Neural cell (in vitro differentiated cells): ENCODE results near the gene MTOR. TPM values are rescaled to one million over a fixed set of nuclear protein-coding genes. Genes with fewer than 3 reads are reported as not detected.
"Not testable (repeated sequence)": the region's sequence is repeated elsewhere in the genome, so short reads cannot be mapped to it uniquely, and the experiment has no call there.

ENCODE experiments used
- H2AFZ ChIP-seq: fragments of 200-600, 300-800 bp; sonication (generic), shearing (Covaris generic); 2 replicates; pipeline ENCODE4 v1.6.0; 2014; ENCODE audit warnings: low read depth, mild to moderate bottlenecking, antibody characterized with exemption, low read length, moderate library complexity
- H3F3A ChIP-seq: fragments of 200-600 bp; shearing (Covaris generic); 2 replicates; pipeline ENCODE4 v1.6.1; 2016; ENCODE audit warnings: mild to moderate bottlenecking, moderate library complexity, mixed read lengths, antibody characterized with exemption, low read length; ENCODE audit not compliant: insufficient read depth, poor library complexity, severe bottlenecking
- H3K27ac ChIP-seq: fragments of 200-600, 300-800 bp; sonication (generic), shearing (Covaris generic); 2 replicates; pipeline ENCODE4 v1.5.1; 2014; ENCODE audit warnings: mild to moderate bottlenecking, low read length, moderate library complexity
- H3K27me3 ChIP-seq: fragments of 300-800, 200-600 bp; sonication (generic), shearing (Covaris generic); 2 replicates; pipeline ENCODE4 v1.6.0; 2014; ENCODE audit warnings: mild to moderate bottlenecking, low read depth, low read length, moderate library complexity; ENCODE audit not compliant: insufficient read depth
- H3K36me3 ChIP-seq: fragments of 300-800, 200-600 bp; sonication (generic), shearing (Covaris generic); 2 replicates; pipeline ENCODE4 v1.5.1; 2014; ENCODE audit warnings: mild to moderate bottlenecking, antibody characterized with exemption, low read length, moderate library complexity; ENCODE audit not compliant: insufficient read depth
- H3K4me2 ChIP-seq: fragments of 300-800, 200-600 bp; sonication (generic), shearing (Covaris generic); 2 replicates; pipeline ENCODE4 v1.6.0; 2014; ENCODE audit warnings: mild to moderate bottlenecking, low read length
- H3K4me3 ChIP-seq: fragments of 300-800, 200-600 bp; sonication (generic), shearing (Covaris generic); 2 replicates; pipeline ENCODE4 v1.5.1; 2014; ENCODE audit warnings: mild to moderate bottlenecking, low read length, moderate library complexity
- H3K79me2 ChIP-seq: fragments of 200-600 bp; shearing (Covaris generic); replicated peaks from 2 replicates; pipeline ENCODE4 v1.6.0; 2014; ENCODE audit warnings: mild to moderate bottlenecking, low read length, moderate library complexity; ENCODE audit not compliant: insufficient read depth
- H3K9ac ChIP-seq: fragments of 300-800, 200-600 bp; sonication (generic), shearing (Covaris generic); 2 replicates; pipeline ENCODE4 v1.6.1; 2016; ENCODE audit warnings: mild to moderate bottlenecking, low read length, mixed read lengths
- H3K9me2 ChIP-seq: fragments of 200-600 bp; shearing (Covaris generic); 2 replicates; pipeline ENCODE4 v1.6.1; 2016; ENCODE audit warnings: mild to moderate bottlenecking, low read length, mixed read lengths; ENCODE audit not compliant: insufficient read depth
- H3K9me3 ChIP-seq: fragments of 200-600, 300-800 bp; sonication (generic), shearing (Covaris generic); 2 replicates; pipeline ENCODE4 v1.6.1; 2016; ENCODE audit warnings: mild to moderate bottlenecking, mixed run types, low read length, moderate library complexity, mixed read lengths
- H4K20me1 ChIP-seq: fragments of 200-600 bp; shearing (Covaris generic); 2 replicates; pipeline ENCODE4 v1.6.1; 2016; ENCODE audit warnings: mild to moderate bottlenecking, mixed run types; ENCODE audit not compliant: insufficient read depth
- EP300 ChIP-seq: fragments of 450-650 bp; conservative IDR thresholded peaks from 2 replicates; pipeline ENCODE4 v1.6.1; 2014; ENCODE audit warnings: antibody characterized with exemption, mild to moderate bottlenecking, moderate library complexity; ENCODE audit not compliant: poor library complexity, severe bottlenecking
- EZH2 ChIP-seq: fragments of 200-600, 300-800 bp; shearing (Covaris generic), sonication (generic); IDR thresholded peaks from 2 replicates; pipeline ENCODE4 v1.6.1; 2014; ENCODE audit warnings: antibody characterized with exemption, low read length, borderline replicate concordance, mild to moderate bottlenecking; ENCODE audit not compliant: insufficient read depth, poor library complexity, severe bottlenecking
- MXI1 ChIP-seq: fragments of 450-650 bp; conservative IDR thresholded peaks from 2 replicates; pipeline ENCODE4 v1.6.1; 2014; ENCODE audit warnings: antibody characterized with exemption, mild to moderate bottlenecking; ENCODE audit not compliant: poor library complexity, severe bottlenecking
- RAD21 ChIP-seq: fragments of 450-650 bp; conservative IDR thresholded peaks from 2 replicates; pipeline ENCODE4 v1.6.1; 2014; ENCODE audit warnings: antibody characterized with exemption, mild to moderate bottlenecking, moderate library complexity
- REST ChIP-seq: IDR thresholded peaks from 2 replicates; pipeline ENCODE4 v1.6.1; 2012; ENCODE audit warnings: borderline replicate concordance
- SMC3 ChIP-seq: fragments of 450-650 bp; conservative IDR thresholded peaks from 2 replicates; pipeline ENCODE4 v1.6.1; 2014; ENCODE audit warnings: antibody characterized with exemption, mild to moderate bottlenecking, moderate library complexity; ENCODE audit not compliant: poor library complexity
- TAF1 ChIP-seq: IDR thresholded peaks from 2 replicates; pipeline ENCODE4 v1.6.1; 2012; ENCODE audit warnings: low read depth
- polyA plus RNA-seq: library from polyadenylated mRNA; depleted of rRNA; stranded (reverse); fragments of >200 nt; gene quantifications from 2 replicates; pipeline ENCODE4 v1.2.3, GENCODE V29; 2014
- TF ChIP-seq, protein P1 (sequence below): fragments of 450-650 bp; IDR thresholded peaks from 2 replicates; pipeline ENCODE4 v1.5.1; 2014; ENCODE audit warnings: antibody characterized with exemption, mild to moderate bottlenecking, moderate library complexity; ENCODE audit not compliant: poor library complexity, severe bottlenecking

The MTOR gene
- polyA plus RNA-seq, 1 donor from 2014 or later, result 41.2 TPM

- Histone ChIP-seq H3K79me2 (no peaks in the 10 kb centered on the region), H2AFZ (no peak overlapping the region), H3K27me3 (no peaks in the 10 kb centered on the region), H3K4me2 (no peak overlapping the region), H3K36me3 (no peaks in the 10 kb centered on the region), H3K27ac (no peak overlapping the region), H3F3A (no peaks in the 10 kb centered on the region), H3K4me3 (no peak overlapping the region), H3K9ac (no peak overlapping the region), H4K20me1 (no peaks in the 10 kb centered on the region), H3K9me3 (no peaks in the 10 kb centered on the region), H3K9me2 (no peaks in the 10 kb centered on the region)
- TF ChIP-seq EZH2 (no peak), TAF1 (no peak), RAD21 (no peak), EP300 (no peak), REST (no peak)
Observed at GRCh38 chr1:11308699-11309224, 46.4 kb upstream of the MTOR start.

- no peak overlapping the region for H3K9ac ChIP-seq
- H3K4me2 ChIP-seq, result no peak overlapping the region
- H2AFZ ChIP-seq, result no peak overlapping the region
- H3K9me2 ChIP-seq, result no peaks in the 10 kb centered on the region
- H3K27ac ChIP-seq, result no peak overlapping the region
- H3K27me3 ChIP-seq, result no peaks in the 10 kb centered on the region
- H3K9me3 ChIP-seq, result no peaks in the 10 kb centered on the region
- no peaks in the 10 kb centered on the region for H3K79me2 ChIP-seq
- TF ChIP-seq EP300 (no peak), RAD21 (no peak), REST (no peak), SMC3 (no peak), MXI1 (no peak), EZH2 (no peak)
- TF ChIP-seq, protein P1, sequence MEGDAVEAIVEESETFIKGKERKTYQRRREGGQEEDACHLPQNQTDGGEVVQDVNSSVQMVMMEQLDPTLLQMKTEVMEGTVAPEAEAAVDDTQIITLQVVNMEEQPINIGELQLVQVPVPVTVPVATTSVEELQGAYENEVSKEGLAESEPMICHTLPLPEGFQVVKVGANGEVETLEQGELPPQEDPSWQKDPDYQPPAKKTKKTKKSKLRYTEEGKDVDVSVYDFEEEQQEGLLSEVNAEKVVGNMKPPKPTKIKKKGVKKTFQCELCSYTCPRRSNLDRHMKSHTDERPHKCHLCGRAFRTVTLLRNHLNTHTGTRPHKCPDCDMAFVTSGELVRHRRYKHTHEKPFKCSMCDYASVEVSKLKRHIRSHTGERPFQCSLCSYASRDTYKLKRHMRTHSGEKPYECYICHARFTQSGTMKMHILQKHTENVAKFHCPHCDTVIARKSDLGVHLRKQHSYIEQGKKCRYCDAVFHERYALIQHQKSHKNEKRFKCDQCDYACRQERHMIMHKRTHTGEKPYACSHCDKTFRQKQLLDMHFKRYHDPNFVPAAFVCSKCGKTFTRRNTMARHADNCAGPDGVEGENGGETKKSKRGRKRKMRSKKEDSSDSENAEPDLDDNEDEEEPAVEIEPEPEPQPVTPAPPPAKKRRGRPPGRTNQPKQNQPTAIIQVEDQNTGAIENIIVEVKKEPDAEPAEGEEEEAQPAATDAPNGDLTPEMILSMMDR, result no peak
- H3K4me3 ChIP-seq, result no peak overlapping the region
- no peaks in the 10 kb centered on the region for H3K36me3 ChIP-seq
- H4K20me1 ChIP-seq, result no peaks in the 10 kb centered on the region
- no peaks in the 10 kb centered on the region for H3F3A ChIP-seq
Observed at GRCh38 chr1:11307852-11308251, 45.5 kb upstream of the MTOR start.

GRCh38 chr1:11305516-11305915 lies 43.2 kb upstream of the MTOR start:
- H3F3A ChIP-seq, H3K4me3 ChIP-seq, H2AFZ ChIP-seq, H3K27me3 ChIP-seq, H3K9ac ChIP-seq, H3K9me3 ChIP-seq, H3K4me2 ChIP-seq, H3K79me2 ChIP-seq, H4K20me1 ChIP-seq, H3K9me2 ChIP-seq, H3K27ac ChIP-seq, H3K36me3 ChIP-seq: not testable (repeated sequence)
